MCF 10A (cell line): ENCODE data around the gene FOSL1. TPM values are rescaled to one million over a fixed set of nuclear protein-coding genes. Genes with fewer than 3 reads are reported as not detected.

ENCODE experiments used
- BruUV-seq: library from RNA; stranded (reverse); fragments of 400-500 nt; replicated peaks from 2 replicates; lab custom pipeline; 2021; lab: Mats Ljungman, UMichigan
- CTCF ChIA-PET: fragments of 300-600 bp; sonication (Branson Sonifier 250); formaldehyde crosslinking; extraction: SDS; loops from one replicate; lab custom pipeline; 2021; ENCODE audit warnings: antibody characterized with exemption, inconsistent platforms; lab: Yijun Ruan, JAX
- POLR2A ChIA-PET: fragments of 300-600, 350-650 bp; sonication (Branson Sonifier 250); formaldehyde crosslinking; extraction: SDS; loops from one replicate; lab custom pipeline; 2020; ENCODE audit warnings: antibody characterized with exemption, inconsistent platforms; lab: Yijun Ruan, JAX
- DNase-seq: peaks from one replicate; pipeline ENCODE4 v3.0.0-alpha.2; 2018; ENCODE audit not compliant: unreplicated experiment
- H3K27ac Mint-ChIP-seq: one replicate; pipeline ENCODE4 v1.8.0; 2022; ENCODE audit warnings: mild to moderate bottlenecking, low read depth, mixed read lengths; ENCODE audit not compliant: unreplicated experiment
- H3K27me3 Mint-ChIP-seq: one replicate; pipeline ENCODE4 v1.8.0; 2022; ENCODE audit warnings: mixed read lengths; ENCODE audit not compliant: insufficient read depth, unreplicated experiment
- H3K36me3 Mint-ChIP-seq: one replicate; pipeline ENCODE4 v1.8.0; 2022; ENCODE audit warnings: mild to moderate bottlenecking, moderate library complexity, mixed read lengths; ENCODE audit not compliant: insufficient read depth, unreplicated experiment
- H3K4me1 Mint-ChIP-seq: one replicate; pipeline ENCODE4 v1.8.0; 2022; ENCODE audit warnings: mixed read lengths; ENCODE audit not compliant: insufficient read depth, unreplicated experiment
- H3K4me3 Mint-ChIP-seq: one replicate; pipeline ENCODE4 v1.8.0; 2022; ENCODE audit warnings: mild to moderate bottlenecking, moderate library complexity, mixed read lengths; ENCODE audit not compliant: unreplicated experiment
- H3K9me3 Mint-ChIP-seq: one replicate; pipeline ENCODE4 v1.8.0; 2022; ENCODE audit warnings: mixed read lengths; ENCODE audit not compliant: unreplicated experiment
- CTCF ChIP-seq: fragments of 200-600 bp; IDR thresholded peaks from one replicate; pipeline ENCODE4 v1.8.0; 2022; ENCODE audit warnings: antibody characterized with exemption, mild to moderate bottlenecking; ENCODE audit not compliant: unreplicated experiment
- intact Hi-C: fragments of 100-400 bp; cut with micrococcal nuclease; formaldehyde crosslinking; loops from 2 replicates; pipeline ENCODE4 v1.14.1; 2022
- total RNA-seq: library from RNA; stranded (reverse); gene quantifications from 2 replicates; pipeline ENCODE4 v1.2.3, GENCODE V29; 2022

FOSL1 gene
- total RNA-seq, 1 experiment from 2014 or later: 124 TPM

GRCh38 chr11:65859812-65860277 is 40.3 kb downstream of the FOSL1 start:
- TF ChIP-seq CTCF: no peak
- no TSS peak for BruUV-seq
- no peaks in the 10 kb centered on the region for H3K27me3 Mint-ChIP-seq
- CTCF ChIA-PET: interaction anchor here (0.6 to 4.0 kb wide), 16 partner anchors 10 to 147 kb away, joined by 3 to 64 read pairs (median 4); partner anchors contain the start of genes FIBP and KAT5
- intact Hi-C loops: no loop called here
- peak overlapping the region; percentile 83 for H3K4me3 Mint-ChIP-seq
- no peak for DNase-seq
- H3K27ac Mint-ChIP-seq: peak overlapping the region; percentile 93
- H3K9me3 Mint-ChIP-seq: no peaks in the 10 kb centered on the region
- POLR2A ChIA-PET: interaction anchor here (0.6 to 6.2 kb wide), 28 partner anchors 10 to 738 kb away, joined by 3 to 181 read pairs (median 5); partner anchors contain the start of genes BANF1, C11orf68, CCDC85B and EIF1AD
- peaks cover 46% of the 10 kb centered on the region for H3K36me3 Mint-ChIP-seq
- peaks cover 32% of the 10 kb centered on the region for H3K4me1 Mint-ChIP-seq

GRCh38 chr11:65859095-65859811 is 40.9 kb downstream of the FOSL1 start:
- Mint-ChIP-seq H3K4me3 (peak overlapping the region; percentile 83), H3K27ac (peak overlapping the region; percentile 93), H3K9me3 (no peaks in the 10 kb centered on the region), H3K36me3 (peaks cover 49% of the 10 kb centered on the region), H3K27me3 (no peaks in the 10 kb centered on the region), H3K4me1 (peaks cover 32% of the 10 kb centered on the region)
- ChIA-PET POLR2A (interaction anchor here (0.6 to 6.2 kb wide), 33 partner anchors 9 to 408 kb away, joined by 3 to 181 read pairs (median 5); partner anchors contain the start of genes BANF1, C11orf68, CCDC85B and EIF1AD), CTCF (interaction anchor here (0.6 to 4.0 kb wide), 16 partner anchors 10 to 182 kb away, joined by 3 to 64 read pairs (median 4); partner anchors contain the start of genes FIBP and KAT5)
- intact Hi-C loops: no loop called here
- DNase-seq: peak; percentile 98
- no peak for TF ChIP-seq CTCF
- no TSS peak for BruUV-seq

- TSS peak; percentile 16 for BruUV-seq
- ChIA-PET CTCF (interaction anchor here (0.6 to 4.0 kb wide), 7 partner anchors 9 to 255 kb away, joined by 3 to 64 read pairs (median 4); partner anchors contain the start of gene FIBP), POLR2A (interaction anchor here (0.6 to 6.2 kb wide), 35 partner anchors 8 to 680 kb away, joined by 3 to 181 read pairs (median 6); partner anchors contain the start of genes AP5B1, BANF1, C11orf68 and CCDC85B)
- Mint-ChIP-seq H3K4me1 (peaks cover 34% of the 10 kb centered on the region), H3K36me3 (peaks cover 53% of the 10 kb centered on the region), H3K9me3 (no peaks in the 10 kb centered on the region), H3K27ac (peak overlapping the region; percentile 93), H3K4me3 (peak overlapping the region; percentile 83), H3K27me3 (no peaks in the 10 kb centered on the region)
- no peak for DNase-seq
- no peak for TF ChIP-seq CTCF
- intact Hi-C loops: no loop called here
These were observed 41.5 kb downstream of the FOSL1 start for GRCh38 chr11:65858681-65859087.
